ENCODE data around the gene RHBDL3. TPM values are rescaled to one million over a fixed set of nuclear protein-coding genes. Genes with fewer than 3 reads are reported as not detected.

Gene RHBDL3
- under 1 TPM in 1 of 4 donors, not detected in 3; 0.30 TPM for total RNA-seq

- Histone ChIP-seq H3K27ac (peak within 1 kb of the TSS in 2 of 4 donors; percentile 0 to 41), H3K4me3 (peak within 1 kb of the TSS; percentile 43 to 78 (median 66)), H3K27me3 (peaks cover 0 to 46% of the 10 kb centered on the region in 2 donors), H3K9me3 (no peaks in the 10 kb centered on the region), H3K4me1 (peaks cover 0 to 34% (median 12%) of the 10 kb centered on the region in 4 donors), H3K36me3 (no peaks in the 10 kb centered on the region)
- TF ChIP-seq EP300 (IDR thresholded peaks at IDR 0.05) (no peak), POLR2A (IDR thresholded peaks at IDR 0.05) (no peak), CTCF (IDR thresholded peaks at IDR 0.05) (no peak)
- WGBS, 2 donors: 3 to 11% methylated on average over 16 of the region's 68 CpGs
- no peak for DNase-seq (ENCODE audit: low spot score in 2 of 2)
Measured at GRCh38 chr17:32265192-32265923, at the start of gene RHBDL3. Gene RHBDL3, plus strand, starts transcription at chr17:32265832. Its CDS starts 358 bp downstream, at chr17:32266190.

GRCh38 chr17:32222621-32223020 is 43.0 kb upstream of the RHBDL3 start:
- Histone ChIP-seq H3K27ac (no peak overlapping the region), H3K9me3 (no peaks in the 10 kb centered on the region), H3K4me3 (no peak overlapping the region), H3K36me3 (peaks cover 0 to 41% (median 0%) of the 10 kb centered on the region in 3 donors), H3K4me1 (no peaks in the 10 kb centered on the region), H3K27me3 (no peaks in the 10 kb centered on the region)
- no peak for DNase-seq (ENCODE audit: low spot score in 2 of 2)
- 61 to 77% methylated on average over 3 of the region's 3 CpGs for WGBS, 2 donors
- TF ChIP-seq EP300 (IDR thresholded peaks at IDR 0.05) (no peak), POLR2A (IDR thresholded peaks at IDR 0.05) (no peak), CTCF (IDR thresholded peaks at IDR 0.05) (no peak)

- 86 to 87% methylated on average over 3 of the region's 3 CpGs for WGBS, 2 donors
- no peak overlapping the region for H3K27ac ChIP-seq
- no peak for DNase-seq (ENCODE audit: low spot score in 2 of 2)
- H3K9me3 ChIP-seq: no peaks in the 10 kb centered on the region
- H3K36me3 ChIP-seq: peaks cover 0 to 35% (median 0%) of the 10 kb centered on the region in 3 donors
- H3K4me1 ChIP-seq: no peaks in the 10 kb centered on the region
- TF ChIP-seq CTCF (IDR thresholded peaks at IDR 0.05): no peak
- TF ChIP-seq EP300 (IDR thresholded peaks at IDR 0.05): no peak
- no peak for TF ChIP-seq POLR2A (IDR thresholded peaks at IDR 0.05)
- no peak overlapping the region for H3K4me3 ChIP-seq
- no peaks in the 10 kb centered on the region for H3K27me3 ChIP-seq
Measured at GRCh38 chr17:32223703-32224102, 41.9 kb upstream of the RHBDL3 start.

- Histone ChIP-seq H3K27me3 (no peaks in the 10 kb centered on the region), H3K4me3 (no peak overlapping the region), H3K4me1 (no peaks in the 10 kb centered on the region), H3K36me3 (peaks cover 0 to 35% (median 0%) of the 10 kb centered on the region in 3 donors), H3K9me3 (no peaks in the 10 kb centered on the region), H3K27ac (no peak overlapping the region)
- DNase-seq (ENCODE audit: low spot score in 2 of 2): no peak
- WGBS, 2 donors: 81 to 85% methylated on average over 3 of the region's 3 CpGs
- TF ChIP-seq CTCF (IDR thresholded peaks at IDR 0.05) (no peak), POLR2A (IDR thresholded peaks at IDR 0.05) (no peak), EP300 (IDR thresholded peaks at IDR 0.05) (no peak)
Measured at GRCh38 chr17:32226886-32227285, 38.7 kb upstream of the RHBDL3 start.

- 58 to 63% methylated on average over 9 of the region's 9 CpGs for WGBS, 2 donors
- TF ChIP-seq POLR2A (IDR thresholded peaks at IDR 0.05) (no peak), CTCF (IDR thresholded peaks at IDR 0.05) (no peak), EP300 (IDR thresholded peaks at IDR 0.05) (no peak)
- Histone ChIP-seq H3K27me3 (no peaks in the 10 kb centered on the region), H3K9me3 (no peaks in the 10 kb centered on the region), H3K36me3 (peaks cover 0 to 35% (median 0%) of the 10 kb centered on the region in 3 donors), H3K27ac (no peak overlapping the region), H3K4me3 (no peak overlapping the region), H3K4me1 (no peaks in the 10 kb centered on the region)
- DNase-seq (ENCODE audit: low spot score in 2 of 2): no peak
Measured at GRCh38 chr17:32227910-32228309, 37.7 kb upstream of the RHBDL3 start.

Measured in tibial nerve (tissue), 4 donors.